Measurements from ENCODE around the gene NPTN. TPM values are rescaled to one million over a fixed set of nuclear protein-coding genes. Genes with fewer than 3 reads are reported as not detected.

NPTN gene
- total and polyA plus RNA-seq, 2 of the 13 experiments (the other 11 are each of a cell fraction or from before 2014, with no cell fraction given), result 78.0 to 110 TPM

DNA sequence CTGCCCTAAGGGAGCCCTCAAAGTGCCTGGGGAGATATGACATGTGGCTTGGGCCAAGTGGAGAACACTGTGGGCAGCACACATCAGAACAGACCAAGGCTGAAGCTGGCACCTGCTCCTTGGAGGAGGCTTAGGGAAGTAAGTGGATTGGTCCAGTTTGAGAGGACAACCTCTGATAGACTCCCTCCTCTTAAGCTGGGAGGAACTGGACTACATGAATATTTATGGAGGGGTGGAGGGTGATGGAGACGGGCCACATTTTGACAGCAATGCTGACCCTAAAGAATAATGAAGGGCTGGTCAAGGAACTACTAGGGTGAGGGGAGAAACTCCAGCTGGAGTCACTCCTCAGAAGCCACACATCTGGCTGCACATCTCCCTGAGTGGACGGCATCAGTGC lies 44.5 kb upstream of the NPTN start:
- Histone ChIP-seq H3K9ac (ENCODE audit: insufficient read depth, low read depth, low read length) (no peak overlapping the region), H2AFZ (ENCODE audit: low read length) (no peak overlapping the region), H3K36me3 (replicated peaks in 1 of 2; ENCODE audit: control insufficient read depth in 1 of 2, insufficient read depth in 2 of 2, low read length in 2 of 2) (no peaks in the 10 kb centered on the region), H3K4me1 (ENCODE audit: insufficient read depth, low read length) (peaks cover 9% of the 10 kb centered on the region), H3K4me3 (replicated peaks in 1 of 3; ENCODE audit: insufficient read depth in 1 of 3, low read depth in 2 of 3, low read length in 3 of 3) (no peak overlapping the region), H3K9me3 (ENCODE audit: low read length) (no peaks in the 10 kb centered on the region), H4K20me1 (ENCODE audit: insufficient read depth, low read length) (no peaks in the 10 kb centered on the region), H3K27ac (ENCODE audit: extremely low read length, insufficient read depth, low read length) (no peak overlapping the region), H3K79me2 (ENCODE audit: insufficient read depth, low read length) (no peaks in the 10 kb centered on the region), H3K4me2 (ENCODE audit: low read depth, low read length) (no peak overlapping the region), H3K27me3 (ENCODE audit: control insufficient read depth in 1 of 2, insufficient read depth in 2 of 2, low read length in 2 of 2) (peaks cover 2 to 29% of the 10 kb centered on the region in 2 experiments; a peak in 3 of 5 replicates)
- no TSS peak for BruUV-seq (replicated peaks)
- no peak for FAIRE-seq
- intact Hi-C loops (cut with micrococcal nuclease; ENCODE audit: unreplicated experiment) (loop anchor here (1.0 kb wide), 2 partner anchors 23 to 28 kb away; no protein-coding TSS in a partner anchor), in situ Hi-C loops (cut with HindIII; ENCODE audit: extremely low pct_ligation_motif_present, low pct_unique_long_range_greater_than_20kb) (no loop called here)
- TF ChIP-seq FOSL1 (CRISPR knock-in tag; IDR thresholded peaks at IDR 0.05; ENCODE audit: borderline replicate concordance) (no peak), ZBTB39 (CRISPR knock-in tag; IDR thresholded peaks at IDR 0.05) (no peak), ZNF879 (CRISPR knock-in tag; IDR thresholded peaks at IDR 0.05) (no peak)
- 17% methylated on average over 2 of the region's 2 CpGs for WGBS (ENCODE audit: low lambda C conversion rate)
- no peak for ATAC-seq
- CTCF ChIA-PET (ENCODE audit: low intra/inter-chr PET ratio, low total read pairs), result interaction anchor here (0.7 to 3.4 kb wide), 5 partner anchors 22 to 117 kb away, joined by 3 to 69 read pairs (median 7); no protein-coding TSS in a partner anchor
- no peak for DNase-seq (ENCODE audit: low spot score)
- POLR2A ChIA-PET, result no interaction called here

DNA sequence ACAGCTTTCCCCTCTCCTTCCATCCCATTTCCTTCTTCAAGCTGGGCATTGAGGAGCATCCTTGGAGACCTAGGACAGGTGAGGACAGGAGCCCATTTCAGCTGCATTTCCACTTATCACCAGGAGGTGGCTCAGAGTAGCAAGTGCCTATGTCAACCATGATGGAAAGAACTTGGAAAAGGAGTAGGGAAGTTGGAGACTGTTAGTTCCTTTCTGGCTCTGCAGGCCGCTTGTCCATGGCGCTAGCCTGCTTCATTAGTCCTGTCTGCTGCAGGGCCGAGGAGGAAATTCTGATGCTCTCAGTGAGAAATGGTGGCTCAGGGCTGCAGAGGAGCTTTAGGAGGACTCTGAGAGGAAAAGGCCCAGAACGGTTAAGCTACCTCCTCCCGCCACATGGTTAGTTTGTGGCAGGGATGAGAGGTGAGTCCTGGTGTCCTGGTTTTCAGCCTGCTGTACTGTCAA lies 44.0 kb upstream of the NPTN start:
- H3K27me3 ChIP-seq (ENCODE audit: control insufficient read depth in 1 of 2, insufficient read depth in 2 of 2, low read length in 2 of 2), result peaks cover 0 to 33% of the 10 kb centered on the region in 2 experiments; a peak in 3 of 5 replicates
- 0 out of 2 replicates have a peak overlapping the region, but pooled peaks have one; percentile 31 for H3K4me2 ChIP-seq (ENCODE audit: low read depth, low read length)
- peaks cover 3% of the 10 kb centered on the region; the same call in 1 of the 2 replicates for H3K4me1 ChIP-seq (ENCODE audit: insufficient read depth, low read length)
- no peak overlapping the region for H2AFZ ChIP-seq (ENCODE audit: low read length)
- no peak overlapping the region for H3K9ac ChIP-seq (ENCODE audit: insufficient read depth, low read depth, low read length)
- intact Hi-C loops (cut with micrococcal nuclease; ENCODE audit: unreplicated experiment), result loop anchor here (1.0 kb wide), 2 partner anchors 23 to 28 kb away; no protein-coding TSS in a partner anchor
- peak; percentile 92 for FAIRE-seq
- POLR2A ChIA-PET, result no interaction called here
- CTCF ChIA-PET (ENCODE audit: low intra/inter-chr PET ratio, low total read pairs), result interaction anchor here (0.7 to 3.4 kb wide), 5 partner anchors 23 to 116 kb away, joined by 3 to 69 read pairs (median 7); no protein-coding TSS in a partner anchor
- in situ Hi-C loops (cut with HindIII; ENCODE audit: extremely low pct_ligation_motif_present, low pct_unique_long_range_greater_than_20kb), result no loop called here
- H3K79me2 ChIP-seq (ENCODE audit: insufficient read depth, low read length), result no peaks in the 10 kb centered on the region
- H3K36me3 ChIP-seq (replicated peaks in 1 of 2; ENCODE audit: control insufficient read depth in 1 of 2, insufficient read depth in 2 of 2, low read length in 2 of 2), result no peaks in the 10 kb centered on the region
- no TSS peak for BruUV-seq (replicated peaks)
- 21% methylated on average over 4 of the region's 5 CpGs for WGBS (ENCODE audit: low lambda C conversion rate)
- ATAC-seq, result peak; percentile 92
- no peaks in the 10 kb centered on the region for H3K9me3 ChIP-seq (ENCODE audit: low read length)
- peak; percentile 65 for DNase-seq (ENCODE audit: low spot score)
- H3K4me3 ChIP-seq (replicated peaks in 1 of 3; ENCODE audit: insufficient read depth in 1 of 3, low read depth in 2 of 3, low read length in 3 of 3), result no peak overlapping the region
- H4K20me1 ChIP-seq (ENCODE audit: insufficient read depth, low read length), result no peaks in the 10 kb centered on the region
- H3K27ac ChIP-seq (ENCODE audit: extremely low read length, insufficient read depth, low read length), result no peak overlapping the region
- TF ChIP-seq ZNF136 (CRISPR knock-in tag; IDR thresholded peaks at IDR 0.05; ENCODE audit: low read depth) (no peak), YY1 (IDR thresholded peaks at IDR 0.05; ENCODE audit: insufficient read depth, insufficient replicate concordance, low read depth, low read length) (peak; percentile 42), ZNF274 (CRISPR knock-in tag; IDR thresholded peaks at IDR 0.05) (peak; percentile 25; the same call in 1 of the 2 replicates), RAD21 (CRISPR knock-in tag; IDR thresholded peaks at IDR 0.05) (peak; percentile 53; the same call in 1 of the 2 replicates), STAG1 (CRISPR knock-in tag; IDR thresholded peaks at IDR 0.05) (peak; percentile 73), HDAC2 (CRISPR knock-in tag; IDR thresholded peaks at IDR 0.05) (0 out of 2 replicates have a peak, but pooled peaks have one; percentile 15), HNF4G (IDR thresholded peaks at IDR 0.05; ENCODE audit: borderline replicate concordance, low read depth, low read length) (no peak), HNF4G (CRISPR knock-in tag; IDR thresholded peaks at IDR 0.05; ENCODE audit: borderline replicate concordance, low read depth) (no peak), SOX6 (IDR thresholded peaks at IDR 0.05) (no peak), SOX6 (CRISPR knock-in tag; IDR thresholded peaks at IDR 0.05) (0 out of 2 replicates have a peak, but pooled peaks have one; percentile 14), MAZ (IDR thresholded peaks at IDR 0.05; ENCODE audit: borderline replicate concordance, low read depth, low read length) (no peak), MAZ (CRISPR knock-in tag; IDR thresholded peaks at IDR 0.05; ENCODE audit: low read depth) (no peak), NCOR1 (IDR thresholded peaks at IDR 0.05; ENCODE audit: borderline replicate concordance, low read length) (no peak), TGIF2 (CRISPR knock-in tag; IDR thresholded peaks at IDR 0.05) (peak; percentile 67; the same call in 1 of the 2 replicates)
- TF ChIP-seq, protein P1, sequence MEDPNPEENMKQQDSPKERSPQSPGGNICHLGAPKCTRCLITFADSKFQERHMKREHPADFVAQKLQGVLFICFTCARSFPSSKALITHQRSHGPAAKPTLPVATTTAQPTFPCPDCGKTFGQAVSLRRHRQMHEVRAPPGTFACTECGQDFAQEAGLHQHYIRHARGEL (CRISPR knock-in tag; IDR thresholded peaks at IDR 0.05), result peak; percentile 96

All from HepG2 (cell line).